Stimulated activated memory B cell treated with anti-CD40 and anti-IgM and Interleukin-4, amounts not matched to agents 10 μg/mL and 1 μg/mL and 100 μg/mL, for 72 hours (primary cell): ENCODE measurements around the gene EHMT2.
A peak's percentile ranks its signal among the peaks of the same experiment; 100 is the strongest.
"Not testable (repeated sequence)": the region's sequence is repeated elsewhere in the genome, so short reads cannot be mapped to it uniquely, and the experiment has no call there.

Experiments
- ATAC-seq: fragments of 150-1000 bp; cut with Tn5 transposase; 2 replicates; pipeline ENCODE4 v1.10.0; 2021
- H3K27ac Mint-ChIP-seq: one replicate; pipeline ENCODE4 v1.8.0; 2022; ENCODE audit warnings: mild to moderate bottlenecking, mixed read lengths
- H3K27me3 Mint-ChIP-seq: one replicate; pipeline ENCODE4 v1.8.0; 2022; ENCODE audit warnings: mixed read lengths
- H3K36me3 Mint-ChIP-seq: one replicate; pipeline ENCODE4 v1.8.0; 2022; ENCODE audit warnings: mixed read lengths
- H3K4me1 Mint-ChIP-seq: one replicate; pipeline ENCODE4 v1.8.0; 2022; ENCODE audit warnings: mixed read lengths
- H3K4me3 Mint-ChIP-seq: one replicate; pipeline ENCODE4 v1.8.0; 2022; ENCODE audit warnings: mild to moderate bottlenecking, moderate library complexity, mixed read lengths
- H3K9me3 Mint-ChIP-seq: one replicate; pipeline ENCODE4 v1.8.0; 2022; ENCODE audit warnings: mixed read lengths

EHMT2 gene

GRCh38 chr6:31897612-31898382 is at the start of gene EHMT2:
Gene EHMT2 (minus strand): TSS chr6:31897698. CDS start chr6:31897677, 21 bp downstream.
- H3K4me1 Mint-ChIP-seq: peaks cover 41% of the 10 kb centered on the region
- peaks cover 17% of the 10 kb centered on the region for H3K36me3 Mint-ChIP-seq

GRCh38 chr6:31947070-31947675 is 49.7 kb upstream of the EHMT2 start:
- Mint-ChIP-seq H3K27me3 (peaks cover 33% of the 10 kb centered on the region), H3K4me1 (peaks cover 7% of the 10 kb centered on the region)

More at GRCh38 chr6:31897612-31898382, at the start of gene EHMT2:
- Mint-ChIP-seq H3K4me3 (peak within 1 kb of the TSS; percentile 94), H3K27ac (peak within 1 kb of the TSS; percentile 91), H3K9me3 (no peaks in the 10 kb centered on the region), H3K27me3 (no peaks in the 10 kb centered on the region)
- peak; percentile 74 for ATAC-seq

GRCh38 chr6:31946370-31946885 is 48.9 kb upstream of the EHMT2 start:
- Mint-ChIP-seq H3K4me1 (peaks cover 7% of the 10 kb centered on the region), H3K4me3 (no peak overlapping the region), H3K36me3 (no peaks in the 10 kb centered on the region), H3K27ac (no peak overlapping the region), H3K27me3 (peaks cover 36% of the 10 kb centered on the region), H3K9me3 (no peaks in the 10 kb centered on the region)
- ATAC-seq: no peak

More at GRCh38 chr6:31947070-31947675, 49.7 kb upstream of the EHMT2 start:
- ATAC-seq: no peak
- H3K9me3 Mint-ChIP-seq: no peaks in the 10 kb centered on the region
- no peak overlapping the region for H3K4me3 Mint-ChIP-seq
- H3K36me3 Mint-ChIP-seq: no peaks in the 10 kb centered on the region
- H3K27ac Mint-ChIP-seq: no peak overlapping the region

- no peak within 1 kb of the TSS for H3K27ac Mint-ChIP-seq
- no peaks in the 10 kb centered on the region for H3K36me3 Mint-ChIP-seq
- no peaks in the 10 kb centered on the region for H3K9me3 Mint-ChIP-seq
- peaks cover 36% of the 10 kb centered on the region for H3K27me3 Mint-ChIP-seq
- no peak for ATAC-seq
- no peak within 1 kb of the TSS for H3K4me3 Mint-ChIP-seq
- H3K4me1 Mint-ChIP-seq: peaks cover 7% of the 10 kb centered on the region
These were observed 48.2 kb upstream of the EHMT2 start, which contains the start of gene CFB for GRCh38 chr6:31945507-31946369. Gene CFB (plus strand): TSS chr6:31946095. CDS start chr6:31946222, 127 bp downstream.

- Mint-ChIP-seq H3K27me3 (peaks cover 36% of the 10 kb centered on the region), H3K36me3 (no peaks in the 10 kb centered on the region), H3K9me3 (no peaks in the 10 kb centered on the region), H3K4me1 (peaks cover 7% of the 10 kb centered on the region), H3K27ac (no peak overlapping the region), H3K4me3 (no peak overlapping the region)
- ATAC-seq: no peak
These were observed 47.6 kb upstream of the EHMT2 start for GRCh38 chr6:31945154-31945506.

GRCh38 chr6:31943742-31944141 is 46.2 kb upstream of the EHMT2 start:
- no peaks in the 10 kb centered on the region for H3K36me3 Mint-ChIP-seq

GRCh38 chr6:31940256-31940664 is 42.8 kb upstream of the EHMT2 start:
- H3K9me3 Mint-ChIP-seq: no peaks in the 10 kb centered on the region
- H3K27ac Mint-ChIP-seq: no peak overlapping the region
- no peaks in the 10 kb centered on the region for H3K36me3 Mint-ChIP-seq
- H3K27me3 Mint-ChIP-seq: peaks cover 31% of the 10 kb centered on the region
- ATAC-seq: no peak
- H3K4me3 Mint-ChIP-seq: no peak overlapping the region
- peaks cover 2% of the 10 kb centered on the region for H3K4me1 Mint-ChIP-seq

More at GRCh38 chr6:31943742-31944141, 46.2 kb upstream of the EHMT2 start:
- Mint-ChIP-seq H3K27ac (no peak overlapping the region), H3K9me3 (no peaks in the 10 kb centered on the region), H3K27me3 (peaks cover 36% of the 10 kb centered on the region), H3K4me1 (peaks cover 7% of the 10 kb centered on the region), H3K4me3 (no peak overlapping the region)
- no peak for ATAC-seq

GRCh38 chr6:31935823-31936222 is 38.3 kb upstream of the EHMT2 start:
- ATAC-seq: no peak
- no peak overlapping the region for H3K4me3 Mint-ChIP-seq
- no peaks in the 10 kb centered on the region for H3K36me3 Mint-ChIP-seq
- H3K9me3 Mint-ChIP-seq: no peaks in the 10 kb centered on the region
- H3K27ac Mint-ChIP-seq: no peak overlapping the region
- no peaks in the 10 kb centered on the region for H3K4me1 Mint-ChIP-seq
- peaks cover 15% of the 10 kb centered on the region for H3K27me3 Mint-ChIP-seq

GRCh38 chr6:31935021-31935420 is 37.5 kb upstream of the EHMT2 start:
- Mint-ChIP-seq H3K36me3 (no peaks in the 10 kb centered on the region), H3K4me1 (no peaks in the 10 kb centered on the region), H3K27me3 (peaks cover 15% of the 10 kb centered on the region), H3K4me3 (no peak overlapping the region), H3K27ac (no peak overlapping the region), H3K9me3 (no peaks in the 10 kb centered on the region)
- no peak for ATAC-seq

GRCh38 chr6:31933537-31933936 is 36.0 kb upstream of the EHMT2 start:
- no peak for ATAC-seq
- no peak overlapping the region for H3K4me3 Mint-ChIP-seq
- no peak overlapping the region for H3K27ac Mint-ChIP-seq

GRCh38 chr6:31932137-31932536 is 34.6 kb upstream of the EHMT2 start:
- ATAC-seq: not testable (repeated sequence)

More at GRCh38 chr6:31933537-31933936, 36.0 kb upstream of the EHMT2 start:
- Mint-ChIP-seq H3K4me1 (no peaks in the 10 kb centered on the region), H3K36me3 (no peaks in the 10 kb centered on the region), H3K27me3 (peaks cover 15% of the 10 kb centered on the region), H3K9me3 (no peaks in the 10 kb centered on the region)

GRCh38 chr6:31930962-31931361 is 33.5 kb upstream of the EHMT2 start:
- H3K9me3 Mint-ChIP-seq: no peaks in the 10 kb centered on the region
- no peak overlapping the region for H3K4me3 Mint-ChIP-seq
- H3K27ac Mint-ChIP-seq: no peak overlapping the region
- no peak for ATAC-seq
- H3K36me3 Mint-ChIP-seq: no peaks in the 10 kb centered on the region
- no peaks in the 10 kb centered on the region for H3K4me1 Mint-ChIP-seq
- peaks cover 15% of the 10 kb centered on the region for H3K27me3 Mint-ChIP-seq

More at GRCh38 chr6:31932137-31932536, 34.6 kb upstream of the EHMT2 start:
- not testable (repeated sequence) for H3K27ac Mint-ChIP-seq, H3K36me3 Mint-ChIP-seq, H3K4me3 Mint-ChIP-seq, H3K9me3 Mint-ChIP-seq, H3K4me1 Mint-ChIP-seq
- H3K27me3 Mint-ChIP-seq: peaks cover 15% of the 10 kb centered on the region

- H3K27ac Mint-ChIP-seq: no peak overlapping the region
- peaks cover 9% of the 10 kb centered on the region for H3K27me3 Mint-ChIP-seq
- no peaks in the 10 kb centered on the region for H3K36me3 Mint-ChIP-seq
These were observed 31.1 kb upstream of the EHMT2 start for GRCh38 chr6:31928672-31928939.

GRCh38 chr6:31927863-31928671 is 30.6 kb upstream of the EHMT2 start:
- no peak for ATAC-seq
- Mint-ChIP-seq H3K9me3 (no peaks in the 10 kb centered on the region), H3K27me3 (peaks cover 4% of the 10 kb centered on the region), H3K36me3 (no peaks in the 10 kb centered on the region), H3K4me3 (no peak overlapping the region), H3K27ac (no peak overlapping the region), H3K4me1 (no peaks in the 10 kb centered on the region)

More at GRCh38 chr6:31928672-31928939, 31.1 kb upstream of the EHMT2 start:
- Mint-ChIP-seq H3K9me3 (no peaks in the 10 kb centered on the region), H3K4me3 (no peak overlapping the region), H3K4me1 (no peaks in the 10 kb centered on the region)
- ATAC-seq: no peak
